ENCODE measurements around the gene TCF12. TPM values are rescaled to one million over a fixed set of nuclear protein-coding genes. Genes with fewer than 3 reads are reported as not detected.

Gene TCF12
- total RNA-seq, 4 donors from 2014 or later, result 50.5 to 117 (median 89.8) TPM

DNA sequence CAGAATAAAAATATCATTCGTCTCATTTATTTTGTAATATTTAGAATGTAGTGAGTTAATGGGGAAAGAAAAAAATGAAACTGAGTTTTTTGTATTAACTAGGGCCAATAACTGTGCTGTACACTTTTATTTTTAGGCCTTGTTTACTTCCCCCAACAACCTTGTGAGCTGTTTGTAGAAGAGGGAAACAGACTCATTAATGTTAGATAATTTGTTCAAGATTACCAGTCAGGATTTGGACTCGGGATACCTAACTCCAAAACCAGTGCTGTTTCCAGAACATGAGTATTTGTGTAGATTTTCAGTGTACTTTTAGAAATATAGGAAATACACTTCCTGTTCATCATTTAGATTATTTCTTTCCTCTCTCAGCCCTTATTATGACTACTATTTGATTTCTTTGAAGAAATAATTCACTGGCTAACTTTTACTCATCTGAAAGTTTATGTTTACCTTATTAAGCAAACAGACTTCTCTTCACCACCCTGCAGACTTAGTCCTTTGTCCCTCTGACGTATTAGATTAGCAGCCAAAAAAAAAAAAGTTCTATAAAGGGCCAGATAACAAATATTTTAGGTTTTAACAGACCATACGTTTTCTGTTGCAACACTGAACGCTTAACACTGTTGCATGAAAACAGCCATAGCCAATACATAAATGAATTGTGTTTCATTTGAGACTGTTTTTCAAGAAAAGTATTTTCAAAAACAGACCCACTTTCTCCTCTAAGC, 265.3 kb downstream of the TCF12 start:
- DNase-seq (ENCODE audit: low spot score in 2 of 2), result no peak
- H3K4me3 ChIP-seq (ENCODE audit: low read depth, poor library complexity, severe bottlenecking), result no peak overlapping the region
- intact Hi-C loops (cut with DNase I; ENCODE audit: low total_unique reads), result no loop called here
- 66 to 72% methylated on average over 5 of the region's 5 CpGs for WGBS, 2 donors
- TF ChIP-seq POLR2A (IDR thresholded peaks at IDR 0.05), result no peak
- no peak for TF ChIP-seq CTCF (IDR thresholded peaks at IDR 0.05)

DNA sequence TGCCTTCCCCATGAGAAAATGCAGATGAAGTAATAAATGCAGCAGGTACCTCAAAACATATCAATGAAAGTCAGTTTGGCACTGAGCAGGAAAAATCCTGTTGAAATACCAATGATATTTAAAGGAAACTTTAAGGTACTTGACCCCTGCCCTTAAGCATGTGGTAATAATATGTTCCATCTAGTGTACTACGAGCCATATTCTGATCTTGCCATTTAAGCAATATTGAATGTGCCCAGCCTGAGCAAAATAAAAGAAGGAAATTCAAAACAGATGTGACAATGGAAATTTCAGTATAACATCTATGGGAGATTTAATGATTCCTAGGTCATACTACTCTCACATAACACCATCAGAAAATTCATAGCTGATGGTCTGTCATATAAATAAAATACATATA, 266.1 kb downstream of the TCF12 start:
- 61 to 71% methylated on average over 1 of the region's 1 CpG for WGBS, 2 donors
- TF ChIP-seq CTCF (IDR thresholded peaks at IDR 0.05) (no peak), POLR2A (IDR thresholded peaks at IDR 0.05) (no peak)
- no peak for DNase-seq (ENCODE audit: low spot score in 2 of 2)
- H3K4me3 ChIP-seq (ENCODE audit: low read depth, poor library complexity, severe bottlenecking), result no peak overlapping the region
- intact Hi-C loops (cut with DNase I; ENCODE audit: low total_unique reads), result no loop called here

DNA sequence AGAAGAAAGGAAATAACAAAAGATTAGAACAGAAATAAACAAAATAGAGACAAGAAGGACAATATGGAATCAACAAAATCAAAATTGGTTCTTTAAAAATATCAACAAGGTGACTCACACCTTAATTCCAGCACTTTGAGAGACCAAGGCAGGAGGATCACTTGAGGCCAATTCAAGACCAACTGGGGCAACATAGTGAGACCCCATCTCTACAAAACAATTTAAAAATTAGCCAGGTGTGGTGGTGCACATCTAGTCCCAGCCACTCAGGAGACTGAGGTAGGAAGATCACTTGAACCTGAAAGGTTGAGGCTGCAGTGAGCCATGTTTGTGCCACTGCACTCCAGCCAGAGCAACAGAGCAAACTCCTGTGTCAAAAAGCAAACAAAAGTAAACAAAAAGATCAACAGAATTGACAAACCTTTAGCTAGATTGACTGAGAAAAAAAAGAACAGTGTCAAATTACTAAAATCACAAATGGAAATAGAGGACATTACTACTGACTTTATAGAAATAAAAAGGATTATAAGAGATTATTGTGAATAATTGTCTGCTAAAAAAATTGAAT, 267.1 kb downstream of the TCF12 start:
- intact Hi-C loops (cut with DNase I; ENCODE audit: low total_unique reads), result no loop called here
- H3K4me3 ChIP-seq (ENCODE audit: low read depth, poor library complexity, severe bottlenecking), result no peak overlapping the region
- TF ChIP-seq POLR2A (IDR thresholded peaks at IDR 0.05) (no peak), CTCF (IDR thresholded peaks at IDR 0.05) (no peak)
- no peak for DNase-seq (ENCODE audit: low spot score in 2 of 2)

DNA sequence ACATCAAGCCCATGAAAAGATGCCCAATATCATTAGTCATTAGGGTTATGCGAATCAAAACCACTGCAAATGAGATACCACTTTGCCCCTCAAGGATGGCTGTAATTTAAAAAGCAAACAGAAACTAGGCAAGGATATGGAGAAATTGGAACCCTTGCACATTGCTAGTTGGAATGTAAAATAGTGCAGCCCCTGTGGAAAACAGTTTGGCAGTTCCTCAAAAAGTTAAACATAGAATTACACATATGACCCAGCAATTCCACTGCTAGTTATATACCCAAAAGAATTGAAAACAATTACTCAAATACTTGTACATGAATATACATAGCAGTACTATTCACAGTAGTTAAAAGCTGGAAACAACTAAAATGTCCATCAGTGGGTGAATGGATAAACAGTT, 271.0 kb downstream of the TCF12 start:
- no peak for TF ChIP-seq POLR2A (IDR thresholded peaks at IDR 0.05)
- TF ChIP-seq CTCF (IDR thresholded peaks at IDR 0.05), result no peak
- WGBS, 2 donors, result 96 to 100% methylated on average over 1 of the region's 1 CpG
- intact Hi-C loops (cut with DNase I; ENCODE audit: low total_unique reads), result no loop called here
- no peak for DNase-seq (ENCODE audit: low spot score in 2 of 2)
- H3K4me3 ChIP-seq (ENCODE audit: low read depth, poor library complexity, severe bottlenecking), result no peak overlapping the region

GRCh38 chr15:57190208-57190607, 271.8 kb downstream of the TCF12 start:
- 98 to 100% methylated on average over 1 of the region's 1 CpG for WGBS, 2 donors
- H3K4me3 ChIP-seq (ENCODE audit: low read depth, poor library complexity, severe bottlenecking), result no peak overlapping the region
- TF ChIP-seq POLR2A (IDR thresholded peaks at IDR 0.05), result no peak
- TF ChIP-seq CTCF (IDR thresholded peaks at IDR 0.05), result no peak
- no peak for DNase-seq (ENCODE audit: low spot score in 2 of 2)
- intact Hi-C loops (cut with DNase I; ENCODE audit: low total_unique reads), result no loop called here

- H3K4me3 ChIP-seq (ENCODE audit: low read depth, poor library complexity, severe bottlenecking), result no peak overlapping the region
- TF ChIP-seq CTCF (IDR thresholded peaks at IDR 0.05), result no peak
- TF ChIP-seq POLR2A (IDR thresholded peaks at IDR 0.05), result no peak
- WGBS, 2 donors, result 73 to 75% methylated on average over 2 of the region's 2 CpGs
- no peak for DNase-seq (ENCODE audit: low spot score in 2 of 2)
- intact Hi-C loops (cut with DNase I; ENCODE audit: low total_unique reads), result no loop called here
Observed at GRCh38 chr15:57193161-57193560, 274.7 kb downstream of the TCF12 start.
